Stomach (tissue), 9 donors: Measurements from ENCODE around the gene SLC18A3. TPM values are rescaled to one million over a fixed set of nuclear protein-coding genes. Genes with fewer than 3 reads are reported as not detected.

Source experiments
- DNase-seq, 2 donors: peaks; one replicate each; pipeline versions ENCODE4 v3.0.0 to v3.0.0-alpha.2; 2013 to 2019
- H3K27ac ChIP-seq, 5 donors: fragments of 200-600 bp in 4 of 5; sonication (generic) in 4 of 5; one replicate each; pipeline ENCODE4 v1.5.1; 2013 to 2019; ENCODE audit warnings: mild to moderate bottlenecking in 1 of 5, moderate library complexity in 1 of 5
- H3K27me3 ChIP-seq, 3 donors: fragments of 200-600 bp; sonication (generic); one replicate each; pipeline ENCODE4 v1.5.1; 2017 to 2019; ENCODE audit warnings: mixed run types in 1 of 3
- H3K36me3 ChIP-seq, 4 donors: fragments of 200-600 bp; sonication (generic); 1 replicate in 3 of 4; 2 replicates in 1 of 4; pipeline ENCODE4 v1.5.1; 2016 to 2019
- H3K4me1 ChIP-seq, 4 donors: fragments of 200-600 bp; sonication (generic); one replicate each; pipeline ENCODE4 v1.5.1; 2016 to 2019
- H3K4me3 ChIP-seq, 4 donors: fragments of 200-600 bp; sonication (generic) in 3 of 4; one replicate each; pipeline ENCODE4 v1.5.1; 2016 to 2019; ENCODE audit warnings: mild to moderate bottlenecking in 1 of 4
- H3K9me3 ChIP-seq, 4 donors: fragments of 200-600 bp; sonication (generic); one replicate each; pipeline ENCODE4 v1.5.1; 2016 to 2019
- EP300 ChIP-seq: sonication (generic); formaldehyde crosslinking; IDR thresholded peaks from one replicate; pipeline ENCODE4 v1.6.1; 2017; ENCODE audit warnings: antibody characterized with exemption
- POLR2A ChIP-seq, 4 donors: fragments of 450-650 bp; IDR thresholded peaks; one replicate each; pipeline ENCODE4 v1.6.1; 2016; ENCODE audit warnings: antibody characterized with exemption in 4 of 4, control low read depth in 2 of 4, mild to moderate bottlenecking in 1 of 4, moderate library complexity in 1 of 4
- POLR2AphosphoS5 ChIP-seq, 3 donors: sonication (generic); formaldehyde crosslinking; IDR thresholded peaks; one replicate each; pipeline ENCODE4 v1.6.1; 2016; ENCODE audit warnings: antibody characterized with exemption in 3 of 3
- WGBS, 5 donors: extraction: QIAGEN DNeasy Blood & Tissue Kit in 3 of 5; methylation state at CpG; one replicate each; pipeline versions ENCODE4 v1.1.5 to v1.1.7; 2013 to 2018; 5-methylcytosine and 5-hydroxymethylcytosine counted together
- intact Hi-C: fragments of 100-400 bp; cut with DNase I; formaldehyde crosslinking; loops from one replicate; pipeline ENCODE4 v1.15.1; 2023; ENCODE audit warnings: low total_unique reads
- polyA plus RNA-seq, 3 donors: library from polyadenylated mRNA; stranded (reverse); fragments of 200-250 nt; gene quantifications; one replicate each; pipeline ENCODE4 v1.2.3, GENCODE V29; 2013
- total RNA-seq, 5 donors: library from RNA; depleted of rRNA; stranded (reverse); fragments of >200 nt; gene quantifications; one replicate each; pipeline versions ENCODE4 v1.1.0 to v1.2.3, GENCODE V29; 2014 to 2016
- TF ChIP-seq, protein P1 (sequence below), 7 experiments: fragments of 450-650 bp in 4 of 7; fragments of 200-600 bp in 3 of 7; sonication (generic) in 3 of 7; IDR thresholded peaks; one replicate each; pipeline ENCODE4 v1.5.1; 2016 to 2019; ENCODE audit warnings: antibody characterized with exemption in 7 of 7, control low read depth in 2 of 7, mild to moderate bottlenecking in 1 of 7
- donor health status: healthy with polysubstance abuse.
- donor health status: Bipolar disorder and iron deficiency.
- donor health status: healthy.

Gene SLC18A3
- total and polyA plus RNA-seq, 8 donors: 0.20 to 0.73 TPM; not detected in 6

GRCh38 chr10:49649936-49650723 is 40.0 kb downstream of the SLC18A3 start:
- TF ChIP-seq, protein P1, sequence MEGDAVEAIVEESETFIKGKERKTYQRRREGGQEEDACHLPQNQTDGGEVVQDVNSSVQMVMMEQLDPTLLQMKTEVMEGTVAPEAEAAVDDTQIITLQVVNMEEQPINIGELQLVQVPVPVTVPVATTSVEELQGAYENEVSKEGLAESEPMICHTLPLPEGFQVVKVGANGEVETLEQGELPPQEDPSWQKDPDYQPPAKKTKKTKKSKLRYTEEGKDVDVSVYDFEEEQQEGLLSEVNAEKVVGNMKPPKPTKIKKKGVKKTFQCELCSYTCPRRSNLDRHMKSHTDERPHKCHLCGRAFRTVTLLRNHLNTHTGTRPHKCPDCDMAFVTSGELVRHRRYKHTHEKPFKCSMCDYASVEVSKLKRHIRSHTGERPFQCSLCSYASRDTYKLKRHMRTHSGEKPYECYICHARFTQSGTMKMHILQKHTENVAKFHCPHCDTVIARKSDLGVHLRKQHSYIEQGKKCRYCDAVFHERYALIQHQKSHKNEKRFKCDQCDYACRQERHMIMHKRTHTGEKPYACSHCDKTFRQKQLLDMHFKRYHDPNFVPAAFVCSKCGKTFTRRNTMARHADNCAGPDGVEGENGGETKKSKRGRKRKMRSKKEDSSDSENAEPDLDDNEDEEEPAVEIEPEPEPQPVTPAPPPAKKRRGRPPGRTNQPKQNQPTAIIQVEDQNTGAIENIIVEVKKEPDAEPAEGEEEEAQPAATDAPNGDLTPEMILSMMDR (IDR thresholded peaks at IDR 0.05): no peak
- H3K36me3 ChIP-seq: no peaks in the 10 kb centered on the region
- WGBS, 5 donors: 46 to 58% (median 56%) methylated on average over 8 of the region's 8 CpGs
- H3K27ac ChIP-seq: no peak overlapping the region
- intact Hi-C loops: no loop called here
- H3K4me1 ChIP-seq: no peaks in the 10 kb centered on the region
- H3K4me3 ChIP-seq: no peak overlapping the region
- no peaks in the 10 kb centered on the region for H3K9me3 ChIP-seq
- peaks cover 0 to 57% (median 0%) of the 10 kb centered on the region in 3 donors for H3K27me3 ChIP-seq
- DNase-seq: peak in 1 of 2 donors; percentile 11

- no peaks in the 10 kb centered on the region for H3K9me3 ChIP-seq
- DNase-seq: no peak
- no peaks in the 10 kb centered on the region for H3K4me1 ChIP-seq
- no peak overlapping the region for H3K27ac ChIP-seq
- peaks cover 0 to 63% (median 0%) of the 10 kb centered on the region in 3 donors for H3K27me3 ChIP-seq
- intact Hi-C loops: no loop called here
- 82 to 100% (median 88%) methylated on average over 1 of the region's 1 CpG for WGBS, 5 donors
- H3K4me3 ChIP-seq: no peak overlapping the region
- no peak for TF ChIP-seq POLR2A (IDR thresholded peaks at IDR 0.05)
- TF ChIP-seq, protein P1 (IDR thresholded peaks at IDR 0.05): no peak
- TF ChIP-seq EP300: no peak
- no peak for TF ChIP-seq POLR2AphosphoS5 (IDR thresholded peaks at IDR 0.05)
- H3K36me3 ChIP-seq: no peaks in the 10 kb centered on the region
Measured at GRCh38 chr10:49650724-49651034, 40.6 kb downstream of the SLC18A3 start.

GRCh38 chr10:49651039-49651835 is 41.1 kb downstream of the SLC18A3 start:
- intact Hi-C loops: no loop called here
- peak in 1 of 2 donors; percentile 20 for DNase-seq
- Histone ChIP-seq H3K36me3 (no peaks in the 10 kb centered on the region), H3K27ac (no peak overlapping the region), H3K9me3 (no peaks in the 10 kb centered on the region), H3K4me3 (no peak overlapping the region), H3K27me3 (peaks cover 0 to 62% (median 0%) of the 10 kb centered on the region in 3 donors), H3K4me1 (no peaks in the 10 kb centered on the region)
- no peak for TF ChIP-seq POLR2A (IDR thresholded peaks at IDR 0.05)
- TF ChIP-seq EP300: no peak
- TF ChIP-seq, protein P1 (IDR thresholded peaks at IDR 0.05): no peak
- no peak for TF ChIP-seq POLR2AphosphoS5 (IDR thresholded peaks at IDR 0.05)
- 73 to 83% (median 77%) methylated on average over 13 to 15 of the region's 15 CpGs for WGBS, 5 donors

- Histone ChIP-seq H3K4me3 (no peak overlapping the region), H3K4me1 (no peaks in the 10 kb centered on the region), H3K36me3 (no peaks in the 10 kb centered on the region), H3K27me3 (peaks cover 0 to 62% (median 0%) of the 10 kb centered on the region in 3 donors), H3K9me3 (no peaks in the 10 kb centered on the region), H3K27ac (no peak overlapping the region)
- no peak for DNase-seq
- TF ChIP-seq POLR2A (IDR thresholded peaks at IDR 0.05) (no peak), EP300 (no peak), POLR2AphosphoS5 (IDR thresholded peaks at IDR 0.05) (no peak)
- TF ChIP-seq, protein P1 (IDR thresholded peaks at IDR 0.05): no peak
- WGBS, 5 donors: 75 to 93% (median 84%) methylated on average over 2 of the region's 2 CpGs
- intact Hi-C loops: no loop called here
Measured at GRCh38 chr10:49651917-49652316, 41.8 kb downstream of the SLC18A3 start.
